GM18507 (cell line): Measurements from ENCODE around the gene UNK.

Experiments used
- DNase-seq: peaks from one replicate; pipeline ENCODE4 v3.0.0; 2011; ENCODE audit warnings: low read depth; ENCODE audit not compliant: insufficient read length; ENCODE audit errors: extremely low spot score
- FAIRE-seq: peaks from 2 replicates; lab custom pipeline; 2011; peaks lifted over from hg19 to GRCh38; lab: Jason Lieb, UNC

The UNK gene, protein sequence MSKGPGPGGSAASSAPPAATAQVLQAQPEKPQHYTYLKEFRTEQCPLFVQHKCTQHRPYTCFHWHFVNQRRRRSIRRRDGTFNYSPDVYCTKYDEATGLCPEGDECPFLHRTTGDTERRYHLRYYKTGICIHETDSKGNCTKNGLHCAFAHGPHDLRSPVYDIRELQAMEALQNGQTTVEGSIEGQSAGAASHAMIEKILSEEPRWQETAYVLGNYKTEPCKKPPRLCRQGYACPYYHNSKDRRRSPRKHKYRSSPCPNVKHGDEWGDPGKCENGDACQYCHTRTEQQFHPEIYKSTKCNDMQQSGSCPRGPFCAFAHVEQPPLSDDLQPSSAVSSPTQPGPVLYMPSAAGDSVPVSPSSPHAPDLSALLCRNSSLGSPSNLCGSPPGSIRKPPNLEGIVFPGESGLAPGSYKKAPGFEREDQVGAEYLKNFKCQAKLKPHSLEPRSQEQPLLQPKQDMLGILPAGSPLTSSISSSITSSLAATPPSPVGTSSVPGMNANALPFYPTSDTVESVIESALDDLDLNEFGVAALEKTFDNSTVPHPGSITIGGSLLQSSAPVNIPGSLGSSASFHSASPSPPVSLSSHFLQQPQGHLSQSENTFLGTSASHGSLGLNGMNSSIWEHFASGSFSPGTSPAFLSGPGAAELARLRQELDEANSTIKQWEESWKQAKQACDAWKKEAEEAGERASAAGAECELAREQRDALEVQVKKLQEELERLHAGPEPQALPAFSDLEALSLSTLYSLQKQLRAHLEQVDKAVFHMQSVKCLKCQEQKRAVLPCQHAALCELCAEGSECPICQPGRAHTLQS

GRCh38 chr17:75784473-75785015, at the start of gene UNK:
Gene UNK (plus strand): TSS chr17:75784806. CDS start chr17:75784881, 75 bp downstream.
- peak; percentile 90 for DNase-seq
- peak; percentile 96 for FAIRE-seq

DNA sequence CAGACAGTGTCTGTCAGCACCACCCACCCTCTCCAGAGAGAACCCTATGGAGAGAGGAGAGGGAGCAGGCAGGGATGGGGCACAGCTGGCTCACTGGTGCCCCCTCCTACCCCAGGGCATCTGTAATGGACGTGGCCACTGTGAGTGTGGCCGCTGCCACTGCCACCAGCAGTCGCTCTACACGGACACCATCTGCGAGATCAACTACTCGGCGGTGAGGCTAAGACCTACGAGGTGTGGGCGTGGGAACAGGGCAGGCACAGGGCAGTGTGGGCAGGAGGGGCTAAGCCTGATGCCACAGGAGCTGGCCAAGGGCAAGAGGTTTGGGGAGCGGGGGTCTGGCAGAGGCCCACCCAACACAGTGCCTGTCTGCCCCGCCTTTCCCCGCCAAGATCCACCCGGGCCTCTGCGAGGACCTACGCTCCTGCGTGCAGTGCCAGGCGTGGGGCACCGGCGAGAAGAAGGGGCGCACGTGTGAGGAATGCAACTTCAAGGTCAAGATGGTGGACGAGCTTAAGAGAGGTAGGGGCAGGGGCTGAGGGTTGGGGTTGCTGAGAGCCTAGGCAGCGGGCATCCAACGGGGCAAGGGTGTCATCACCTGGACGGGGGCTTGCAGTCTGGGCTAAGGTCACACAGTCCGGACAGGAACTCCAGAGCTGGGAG, 48.3 kb upstream of the UNK start:
- DNase-seq = no peak
- no peak for FAIRE-seq

DNA sequence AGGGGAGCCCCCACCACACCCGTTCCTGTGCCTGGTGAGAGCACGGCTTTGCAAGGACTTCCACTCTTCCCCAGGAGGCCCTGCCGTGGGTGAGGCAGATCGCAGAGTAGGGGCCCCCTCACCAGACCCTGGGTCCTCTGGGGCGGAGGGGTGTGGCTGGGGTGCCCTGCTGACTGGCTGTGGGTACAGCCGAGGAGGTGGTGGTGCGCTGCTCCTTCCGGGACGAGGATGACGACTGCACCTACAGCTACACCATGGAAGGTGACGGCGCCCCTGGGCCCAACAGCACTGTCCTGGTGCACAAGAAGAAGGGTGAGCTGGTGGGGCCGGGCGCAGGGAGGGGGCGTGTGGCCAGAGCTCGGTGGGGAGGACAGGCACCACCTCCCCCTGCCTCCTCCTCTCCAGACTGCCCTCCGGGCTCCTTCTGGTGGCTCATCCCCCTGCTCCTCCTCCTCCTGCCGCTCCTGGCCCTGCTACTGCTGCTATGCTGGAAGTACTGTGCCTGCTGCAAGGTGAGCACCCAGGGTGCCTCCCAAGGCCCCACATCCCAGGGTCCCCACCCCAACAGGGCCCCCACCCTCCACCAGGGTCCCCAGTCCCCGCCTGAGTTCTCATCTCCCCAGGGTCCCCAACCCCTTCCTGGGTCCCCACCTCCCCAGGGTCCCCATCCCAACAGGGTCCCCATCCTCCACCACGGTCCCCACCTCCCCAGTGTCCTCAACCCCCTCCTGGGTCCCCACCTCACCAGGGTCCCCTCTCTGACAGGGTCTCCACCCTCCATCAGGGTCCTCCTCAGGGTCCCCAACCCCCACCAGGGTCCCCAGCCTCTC, 47.3 kb upstream of the UNK start:
- FAIRE-seq (no peak), DNase-seq (no peak)

DNA sequence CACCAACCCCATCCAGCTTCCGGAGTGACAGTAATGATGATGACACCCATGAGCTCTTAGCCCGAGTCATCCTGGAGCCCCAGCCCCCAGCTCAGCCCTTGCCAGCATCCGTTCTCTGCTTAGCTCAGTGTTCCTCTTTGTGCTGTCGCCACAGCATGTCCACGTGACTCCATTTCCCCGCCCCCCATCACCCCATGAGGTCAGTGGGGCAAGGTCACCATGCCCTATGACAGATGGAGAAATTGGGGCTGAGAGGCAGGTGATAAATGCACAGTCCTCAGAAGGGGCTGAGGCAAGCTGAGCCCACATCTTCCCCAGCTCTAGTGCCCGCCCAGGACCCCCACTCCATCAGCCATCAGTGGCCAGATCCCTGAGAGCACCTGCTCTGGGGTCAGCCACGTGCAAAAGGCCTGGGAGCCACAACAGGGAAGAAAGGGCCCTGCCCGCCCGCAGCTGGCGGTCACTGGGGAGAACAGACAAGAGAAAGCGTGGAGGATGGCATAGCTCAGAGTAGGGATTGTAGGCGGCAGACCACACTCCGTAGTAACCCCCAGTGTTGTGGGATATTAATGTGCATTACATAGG, 46.3 kb upstream of the UNK start:
- DNase-seq (no peak), FAIRE-seq (peak; percentile 46)

DNA sequence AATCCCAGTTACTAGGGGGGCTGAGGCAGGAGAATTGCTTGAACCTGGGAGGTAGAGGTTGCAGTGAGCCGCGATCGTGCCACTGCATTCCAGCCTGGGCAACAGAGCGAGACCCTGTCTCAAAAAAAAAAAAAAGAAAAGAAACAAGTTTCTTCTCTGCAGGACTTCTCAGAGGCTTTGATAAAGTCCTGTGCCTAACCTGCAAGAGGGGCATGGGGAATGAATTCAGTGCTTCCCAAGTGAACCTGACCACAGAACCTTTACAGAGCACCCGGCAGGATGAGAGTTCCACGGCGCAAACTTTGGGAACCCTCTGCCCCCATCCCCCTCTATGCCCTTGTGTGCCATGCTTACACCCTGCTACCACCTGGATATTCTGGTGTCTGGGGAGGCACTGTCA, 45.4 kb upstream of the UNK start:
- DNase-seq = no peak
- FAIRE-seq = no peak

DNA sequence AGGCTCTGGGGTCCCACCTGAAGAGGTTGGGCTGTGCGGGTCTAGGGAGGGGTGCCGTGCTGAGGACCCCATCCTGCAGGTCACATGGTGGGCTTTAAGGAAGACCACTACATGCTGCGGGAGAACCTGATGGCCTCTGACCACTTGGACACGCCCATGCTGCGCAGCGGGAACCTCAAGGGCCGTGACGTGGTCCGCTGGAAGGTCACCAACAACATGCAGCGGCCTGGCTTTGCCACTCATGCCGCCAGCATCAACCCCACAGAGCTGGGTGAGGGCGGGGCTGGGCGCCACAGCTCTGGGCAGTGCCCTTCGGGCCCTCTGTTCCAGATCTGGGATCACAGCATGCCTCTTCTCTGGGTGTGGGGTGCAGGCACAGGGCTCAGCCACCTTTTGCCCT, 44.8 kb upstream of the UNK start:
- DNase-seq (no peak), FAIRE-seq (no peak)

- FAIRE-seq = no peak
Measured at GRCh38 chr17:75740215-75740614, 44.4 kb upstream of the UNK start.

GRCh38 chr17:75740631-75741077, 44.0 kb upstream of the UNK start:
- FAIRE-seq = no peak
- no peak for DNase-seq

More at GRCh38 chr17:75740215-75740614, 44.4 kb upstream of the UNK start:
- DNase-seq = no peak

DNA sequence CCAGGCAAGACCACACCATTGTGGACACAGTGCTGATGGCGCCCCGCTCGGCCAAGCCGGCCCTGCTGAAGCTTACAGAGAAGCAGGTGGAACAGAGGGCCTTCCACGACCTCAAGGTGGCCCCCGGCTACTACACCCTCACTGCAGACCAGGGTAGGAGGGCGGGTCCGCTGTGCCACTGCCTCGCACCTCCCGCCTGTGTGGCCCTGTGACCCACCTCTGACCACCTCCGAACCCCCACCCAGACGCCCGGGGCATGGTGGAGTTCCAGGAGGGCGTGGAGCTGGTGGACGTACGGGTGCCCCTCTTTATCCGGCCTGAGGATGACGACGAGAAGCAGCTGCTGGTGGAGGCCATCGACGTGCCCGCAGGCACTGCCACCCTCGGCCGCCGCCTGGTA, 42.3 kb upstream of the UNK start:
- no peak for FAIRE-seq
- DNase-seq = no peak

GRCh38 chr17:75743625-75744206, 40.9 kb upstream of the UNK start:
- FAIRE-seq = no peak

DNA sequence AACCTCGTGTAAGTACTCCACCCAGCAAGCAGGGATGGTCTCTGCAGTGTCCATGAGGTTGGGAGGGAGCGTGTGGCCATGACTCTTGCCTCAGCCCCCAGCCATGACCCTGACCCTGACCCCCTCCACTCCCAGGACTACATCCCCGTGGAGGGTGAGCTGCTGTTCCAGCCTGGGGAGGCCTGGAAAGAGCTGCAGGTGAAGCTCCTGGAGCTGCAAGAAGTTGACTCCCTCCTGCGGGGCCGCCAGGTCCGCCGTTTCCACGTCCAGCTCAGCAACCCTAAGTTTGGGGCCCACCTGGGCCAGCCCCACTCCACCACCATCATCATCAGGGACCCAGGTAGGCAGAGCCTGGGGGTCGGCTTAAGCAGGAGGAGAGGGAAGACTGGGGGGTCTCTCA, 35.9 kb upstream of the UNK start:
- FAIRE-seq (no peak), DNase-seq (no peak)

More at GRCh38 chr17:75743625-75744206, 40.9 kb upstream of the UNK start:
- no peak for DNase-seq

DNA sequence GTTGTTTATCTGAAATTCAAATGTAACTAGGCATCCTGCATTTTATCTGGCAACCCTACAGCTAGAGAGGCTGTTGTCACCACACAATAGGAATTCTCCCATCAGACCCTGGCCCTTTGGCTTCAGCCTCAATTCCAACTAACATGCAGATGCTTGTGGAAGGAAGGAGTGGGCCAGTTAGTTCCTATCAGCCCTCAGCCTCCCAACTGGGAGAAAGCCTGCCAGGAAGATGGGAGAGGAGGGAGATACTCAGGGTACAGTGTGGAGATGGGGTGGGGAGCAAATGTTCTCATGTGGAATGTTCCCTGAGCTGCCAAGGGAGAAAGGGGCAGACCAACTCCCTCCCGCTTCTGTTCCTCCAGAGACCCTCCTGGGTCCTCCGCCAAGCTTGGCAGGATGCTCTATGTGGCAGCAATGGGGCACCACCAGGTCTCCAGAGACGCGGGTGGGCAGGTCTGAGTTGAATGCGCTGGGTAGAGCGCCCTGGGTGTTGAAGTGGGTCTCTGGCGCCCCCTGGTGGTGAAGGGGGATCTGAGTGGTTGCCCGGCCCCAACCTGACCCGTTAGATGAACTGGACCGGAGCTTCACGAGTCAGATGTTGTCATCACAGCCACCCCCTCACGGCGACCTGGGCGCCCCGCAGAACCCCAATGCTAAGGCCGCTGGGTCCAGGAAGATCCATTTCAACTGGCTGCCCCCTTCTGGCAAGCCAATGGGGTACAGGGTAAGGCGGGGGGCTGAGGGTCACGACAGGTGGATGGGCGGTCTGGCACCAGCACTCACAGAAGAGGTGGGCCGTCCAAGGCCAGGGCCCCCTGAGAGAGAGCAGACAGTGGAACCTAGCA, 34.8 kb upstream of the UNK start:
- FAIRE-seq = peak; percentile 51
- peak; percentile 68 for DNase-seq

DNA sequence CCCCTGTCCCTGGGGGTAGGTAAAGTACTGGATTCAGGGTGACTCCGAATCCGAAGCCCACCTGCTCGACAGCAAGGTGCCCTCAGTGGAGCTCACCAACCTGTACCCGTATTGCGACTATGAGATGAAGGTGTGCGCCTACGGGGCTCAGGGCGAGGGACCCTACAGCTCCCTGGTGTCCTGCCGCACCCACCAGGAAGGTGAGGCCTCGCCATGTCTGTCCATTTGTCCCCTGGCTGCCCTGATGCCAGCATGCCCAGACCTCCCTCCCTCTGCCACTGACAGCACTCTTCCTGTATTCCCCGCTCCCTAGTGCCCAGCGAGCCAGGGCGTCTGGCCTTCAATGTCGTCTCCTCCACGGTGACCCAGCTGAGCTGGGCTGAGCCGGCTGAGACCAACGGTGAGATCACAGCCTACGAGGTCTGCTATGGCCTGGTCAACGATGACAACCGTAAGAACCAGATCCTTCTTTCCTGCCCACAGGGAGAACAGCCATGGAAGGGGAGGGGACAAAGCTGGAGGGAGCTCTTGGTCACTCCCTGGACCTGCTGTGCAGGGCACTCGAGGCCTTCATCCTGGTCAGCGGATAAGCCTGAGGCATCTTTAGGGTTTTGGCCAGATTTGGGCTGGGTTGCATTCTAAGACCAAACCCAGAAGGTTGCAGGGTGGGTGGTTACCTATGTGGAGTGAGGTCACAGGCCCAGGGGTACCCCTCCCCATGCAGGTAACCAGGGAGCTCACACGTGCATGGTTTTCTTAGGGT, 33.8 kb upstream of the UNK start:
- FAIRE-seq (no peak), DNase-seq (no peak)

- DNase-seq = no peak
- no peak for FAIRE-seq
Measured at GRCh38 chr17:75751676-75752404, 32.8 kb upstream of the UNK start.

DNA sequence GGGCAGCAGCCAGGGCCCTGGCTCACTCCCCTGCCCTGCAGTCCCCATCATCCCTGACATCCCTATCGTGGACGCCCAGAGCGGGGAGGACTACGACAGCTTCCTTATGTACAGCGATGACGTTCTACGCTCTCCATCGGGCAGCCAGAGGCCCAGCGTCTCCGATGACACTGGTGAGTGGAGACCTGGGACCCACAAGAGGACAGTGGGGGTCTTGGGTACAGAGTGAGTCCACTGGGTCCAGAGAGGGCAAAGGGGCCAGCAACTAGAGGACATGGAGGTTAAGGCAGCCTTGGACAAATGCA, 32.2 kb upstream of the UNK start:
- no peak for DNase-seq
- no peak for FAIRE-seq

DNA sequence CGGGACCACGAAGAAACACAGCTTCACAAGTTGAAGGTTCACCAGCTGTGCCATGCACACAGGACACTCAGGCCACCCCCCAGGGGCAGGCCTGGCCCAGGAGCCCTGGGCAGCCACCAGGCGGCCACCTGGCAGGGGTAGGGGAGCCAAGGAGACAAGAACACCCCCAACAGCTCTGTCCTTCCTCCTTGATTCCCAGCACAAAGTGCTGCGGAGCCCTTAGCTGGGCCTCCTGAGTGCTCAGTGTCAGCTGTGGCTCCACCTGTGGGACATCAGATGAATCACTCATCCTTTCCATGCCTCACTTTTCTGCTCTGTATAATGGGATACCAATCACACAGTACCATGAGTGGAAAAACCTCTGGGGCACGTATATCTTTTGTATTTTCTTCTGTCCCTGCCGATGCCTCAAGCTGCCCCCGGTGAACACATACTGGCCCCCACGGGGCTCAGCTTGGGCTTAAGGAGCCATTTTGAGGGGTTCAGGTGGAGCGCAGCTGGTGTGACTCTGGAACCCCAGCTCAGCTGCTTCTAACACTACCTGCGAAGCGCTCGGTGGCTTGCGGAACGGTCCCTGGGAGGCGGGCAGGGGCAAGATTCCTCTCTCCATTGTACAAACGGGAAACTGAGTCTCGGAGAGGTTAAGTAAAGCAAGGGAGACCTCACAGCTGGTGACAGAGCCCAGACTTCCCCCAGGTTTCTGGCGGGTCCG, 31.6 kb upstream of the UNK start:
- FAIRE-seq (peak; percentile 81), DNase-seq (no peak)
